ENCODE measurements around the gene PADI2. TPM values are rescaled to one million over a fixed set of nuclear protein-coding genes. Genes with fewer than 3 reads are reported as not detected.

Gene PADI2
- total and polyA plus RNA-seq, 2 of the 8 experiments (the other 6 are each of a cell fraction or from before 2014, with no cell fraction given), result 1.6 to 7.5 TPM

DNA sequence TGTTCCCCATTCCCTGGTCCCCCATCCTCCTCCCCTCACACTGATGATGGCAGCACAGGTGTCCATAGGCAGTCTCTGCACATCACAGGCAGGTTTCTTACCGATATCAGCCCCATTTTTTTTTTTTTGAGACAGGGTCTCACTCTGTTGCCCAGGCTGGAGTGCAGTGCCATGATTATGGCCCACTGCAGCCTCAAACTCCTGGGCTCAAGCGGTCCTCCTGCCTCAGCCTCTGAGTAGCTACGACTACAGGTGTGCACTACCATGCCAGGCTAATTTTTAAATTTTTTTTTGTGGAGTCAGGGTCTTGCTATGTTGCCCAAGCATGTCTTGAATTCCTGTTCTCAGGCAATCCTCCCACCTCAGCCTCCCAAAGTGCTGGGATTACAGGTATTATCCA is 36.5 kb downstream of the PADI2 start:
- FAIRE-seq (no peak), DNase-seq (ENCODE audit: low read depth in 1 of 2, low spot score in 2 of 2) (no peak)
- Histone ChIP-seq H3K14ac (ENCODE audit: insufficient read length) (no peak overlapping the region), H3K79me1 (ENCODE audit: low read depth, low read length) (no peaks in the 10 kb centered on the region), H3K4me1 (replicated peaks in 1 of 4; ENCODE audit: control insufficient read depth in 3 of 4, insufficient read depth in 4 of 4, low read length in 3 of 4) (no peaks in the 10 kb centered on the region), H3K9ac (replicated peaks in 1 of 4; ENCODE audit: extremely low read depth in 1 of 4, low read depth in 3 of 4, low read length in 3 of 4) (no peak overlapping the region), H2BK120ac (replicated peaks; ENCODE audit: low read depth, low read length) (no peak overlapping the region), H2BK12ac (ENCODE audit: low read depth, low read length) (no peak overlapping the region), H2AFZ (ENCODE audit: low read length) (no peak overlapping the region), H3K79me2 (ENCODE audit: control insufficient read depth in 1 of 2, insufficient read depth in 2 of 2, low read length in 2 of 2) (no peaks in the 10 kb centered on the region), H3K4ac (replicated peaks; ENCODE audit: insufficient read length, low read depth, low read length) (no peak overlapping the region), H3K18ac (ENCODE audit: extremely low read depth, low read length) (no peak overlapping the region), H3K27ac (ENCODE audit: low read depth, low read length) (no peak overlapping the region), H4K91ac (replicated peaks; ENCODE audit: insufficient read length, low read length) (no peak overlapping the region), H3K27me3 (replicated peaks in 1 of 4; ENCODE audit: control insufficient read depth in 3 of 4, extremely low read depth in 1 of 4, insufficient read depth in 3 of 4, low read length in 3 of 4) (no peaks in the 10 kb centered on the region), H4K20me1 (replicated peaks in 1 of 2; ENCODE audit: control insufficient read depth in 1 of 2, insufficient read depth in 2 of 2, low read length in 2 of 2) (no peaks in the 10 kb centered on the region), H3K4me3 (ENCODE audit: extremely low read depth in 1 of 4, insufficient read depth in 2 of 4, low read depth in 3 of 4, low read length in 4 of 4) (no peak overlapping the region), H3K23me2 (ENCODE audit: low read depth, low read length) (no peaks in the 10 kb centered on the region), H2BK5ac (ENCODE audit: low read depth, low read length) (no peak overlapping the region), H2AK5ac (ENCODE audit: low read depth, low read length) (no peak overlapping the region), H2BK20ac (ENCODE audit: low read length) (no peak overlapping the region), H3K36me3 (ENCODE audit: control insufficient read depth in 2 of 4, insufficient read depth in 4 of 4, low read length in 3 of 4) (no peaks in the 10 kb centered on the region), H2BK15ac (ENCODE audit: low read length) (no peak overlapping the region), H3K56ac (replicated peaks; ENCODE audit: insufficient read length, low read depth, low read length) (no peak overlapping the region), H4K8ac (ENCODE audit: extremely low read depth, insufficient read depth, low read length) (no peak overlapping the region), H3K9me3 (ENCODE audit: insufficient read depth in 2 of 2, low read depth in 1 of 2, low read length in 1 of 2) (peaks cover 0 to 3% of the 10 kb centered on the region in 2 experiments; a peak in 1 of 4 replicates), H3K23ac (ENCODE audit: insufficient read length) (no peak overlapping the region), H4K5ac (ENCODE audit: insufficient read length, low read depth, low read length) (no peak overlapping the region), H3K4me2 (ENCODE audit: insufficient read depth in 1 of 2, low read depth in 2 of 2, low read length in 2 of 2) (no peak overlapping the region)
- 84% methylated on average over 3 of the region's 3 CpGs; no CpG with 5 or more reads in 1 of the 2 experiments for WGBS, 2 experiments (ENCODE audit: extremely low coverage in 1 of 2, insufficient coverage in 1 of 2, insufficient read length in 1 of 2, insufficient replicate concordance in 2 of 2, low coverage in 1 of 2, low lambda C conversion rate in 2 of 2, missing lambda C conversion rate in 1 of 2)
- CTCF ChIA-PET (ENCODE audit: partially characterized antibody), result interaction anchor here (2.4 kb wide), 1 partner anchor 42 kb away, joined by 9 read pairs; no protein-coding TSS in a partner anchor
- POLR2A ChIA-PET (ENCODE audit: partially characterized antibody), result no interaction called here
- TF ChIP-seq RBBP5 (IDR thresholded peaks at IDR 0.05; ENCODE audit: borderline replicate concordance, low read depth, low read length) (no peak), BACH1 (IDR thresholded peaks at IDR 0.05; ENCODE audit: low read length) (no peak), RXRA (IDR thresholded peaks at IDR 0.05; ENCODE audit: insufficient read depth, low read depth, low read length) (no peak), RNF2 (IDR thresholded peaks at IDR 0.05; ENCODE audit: borderline replicate concordance, low read depth, low read length, missing control alignments, poor library complexity, severe bottlenecking) (no peak), SIN3A (conservative IDR thresholded peaks at IDR 0.05 in 1 of 2, IDR thresholded peaks at IDR 0.05 in 1 of 2; ENCODE audit: low read depth in 1 of 2, low read length in 2 of 2) (no peak), SP4 (IDR thresholded peaks at IDR 0.05; ENCODE audit: low read length) (no peak), HDAC2 (IDR thresholded peaks at IDR 0.05; ENCODE audit: borderline replicate concordance in 1 of 2, low read depth in 2 of 2, low read length in 2 of 2) (no peak), CREB1 (IDR thresholded peaks at IDR 0.05) (no peak), MAFK (IDR thresholded peaks at IDR 0.05; ENCODE audit: low read depth, low read length) (no peak), POU5F1 (IDR thresholded peaks at IDR 0.05; ENCODE audit: low read depth, low read length) (no peak), EZH2 (IDR thresholded peaks at IDR 0.05; ENCODE audit: low read depth, low read length, severe bottlenecking) (no peak), RFX5 (IDR thresholded peaks at IDR 0.05; ENCODE audit: borderline replicate concordance, low read depth, low read length) (no peak), TEAD4 (IDR thresholded peaks at IDR 0.05; ENCODE audit: low read depth, low read length) (no peak), CBX8 (IDR thresholded peaks at IDR 0.05; ENCODE audit: borderline replicate concordance, low read depth, low read length) (no peak)
